ENCODE data around the gene THSD7A.

THSD7A gene

GRCh38 chr7:11412036-11412435, 420.0 kb downstream of the THSD7A start:
- DNase-seq (ENCODE audit: low read depth) = no peak

GRCh38 chr7:11410656-11411644, 421.0 kb downstream of the THSD7A start:
- DNase-seq (ENCODE audit: low read depth) = peak; percentile 2

GRCh38 chr7:11404355-11404754, 427.6 kb downstream of the THSD7A start:
- DNase-seq (ENCODE audit: low read depth) = no peak

- DNase-seq (ENCODE audit: low read depth) = no peak
Measured at GRCh38 chr7:11403781-11404180, 428.2 kb downstream of the THSD7A start.

GRCh38 chr7:11394438-11394837, 437.6 kb downstream of the THSD7A start:
- no peak for DNase-seq (ENCODE audit: low read depth)

- DNase-seq (ENCODE audit: low read depth) = no peak
Measured at GRCh38 chr7:11379641-11380040, 452.4 kb downstream of the THSD7A start.

GRCh38 chr7:11376529-11376928, 455.5 kb downstream of the THSD7A start:
- DNase-seq (ENCODE audit: low read depth) = no peak

GRCh38 chr7:11374629-11375028, 457.4 kb downstream of the THSD7A start:
- DNase-seq (ENCODE audit: low read depth) = no peak

- DNase-seq (ENCODE audit: low read depth) = peak; percentile 15
Measured at GRCh38 chr7:11373546-11374142, 458.4 kb downstream of the THSD7A start.

GRCh38 chr7:11369696-11370095, 462.3 kb downstream of the THSD7A start:
- no peak for DNase-seq (ENCODE audit: low read depth)

GRCh38 chr7:11366118-11366517, 465.9 kb downstream of the THSD7A start:
- DNase-seq (ENCODE audit: low read depth) = no peak

GRCh38 chr7:11358637-11359036, 473.4 kb downstream of the THSD7A start:
- no peak for DNase-seq (ENCODE audit: low read depth)

GRCh38 chr7:11355399-11356005, 476.5 kb downstream of the THSD7A start:
- no peak for DNase-seq (ENCODE audit: low read depth)

- DNase-seq (ENCODE audit: low read depth) = no peak
Measured at GRCh38 chr7:11346302-11346701, 485.7 kb downstream of the THSD7A start.

GRCh38 chr7:11345621-11346020, 486.4 kb downstream of the THSD7A start:
- DNase-seq (ENCODE audit: low read depth) = peak; percentile 50

GRCh38 chr7:11343818-11344413, 488.1 kb downstream of the THSD7A start:
- peak; percentile 25 for DNase-seq (ENCODE audit: low read depth)

GRCh38 chr7:11343136-11343535, 488.9 kb downstream of the THSD7A start:
- no peak for DNase-seq (ENCODE audit: low read depth)

GRCh38 chr7:11341285-11341944, 490.6 kb downstream of the THSD7A start:
- DNase-seq (ENCODE audit: low read depth) = peak; percentile 51

- no peak for DNase-seq (ENCODE audit: low read depth)
Measured at GRCh38 chr7:11336432-11336831, 495.6 kb downstream of the THSD7A start.

GRCh38 chr7:11335947-11336346, 496.1 kb downstream of the THSD7A start:
- DNase-seq (ENCODE audit: low read depth) = no peak

- no peak for DNase-seq (ENCODE audit: low read depth)
Measured at GRCh38 chr7:11332865-11333228, 499.2 kb downstream of the THSD7A start.
